ENCODE results near the gene TGFBR2.

The TGFBR2 gene

GRCh38 chr3:30608598-30608947 is 2.2 kb downstream of the TGFBR2 start:
- no peak for TF ChIP-seq CTCF (IDR thresholded peaks at IDR 0.05; ENCODE audit: borderline replicate concordance, insufficient read depth, low read depth, low read length)
- no peak overlapping the region for H3K4me3 ChIP-seq (ENCODE audit: low read depth, low read length)

DNA sequence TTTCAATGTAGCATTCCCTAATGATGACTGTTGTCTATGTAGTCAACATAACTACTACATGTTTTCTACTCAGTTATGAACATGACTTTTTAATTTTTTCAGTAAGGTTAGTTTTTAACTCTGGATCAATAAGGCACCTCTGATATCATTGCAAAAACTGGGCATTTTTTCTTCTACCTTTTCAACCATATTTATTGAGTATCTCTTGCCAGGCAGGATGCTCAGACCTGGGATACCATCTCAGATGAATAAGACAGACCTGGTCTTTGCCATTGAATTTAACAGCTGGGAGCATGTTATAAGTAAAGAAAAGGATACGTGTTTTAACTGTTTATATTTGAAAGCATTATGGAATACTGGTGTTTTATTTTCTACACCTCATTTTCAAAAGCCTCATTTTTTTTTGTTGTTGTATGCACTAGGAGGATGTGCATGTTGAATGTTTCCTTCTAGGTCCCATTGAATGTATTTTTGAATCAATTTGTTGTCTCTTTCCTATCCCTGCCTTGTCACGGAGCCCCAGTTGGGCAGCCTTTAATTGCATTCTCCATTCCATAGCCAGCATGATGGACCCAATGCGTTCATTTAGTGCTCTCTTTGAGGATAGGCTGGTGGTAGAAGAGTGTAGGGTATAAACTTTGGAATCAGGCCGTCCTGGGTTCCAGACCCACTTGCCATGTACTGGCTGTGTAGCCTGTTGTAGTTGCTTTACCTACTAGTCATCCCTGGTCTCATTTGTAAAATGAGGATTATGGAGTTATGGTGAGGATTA is 3.7 kb downstream of the TGFBR2 start:
- H3K4me3 ChIP-seq (ENCODE audit: low read depth, low read length): no peak overlapping the region
- TF ChIP-seq CTCF (IDR thresholded peaks at IDR 0.05; ENCODE audit: borderline replicate concordance, insufficient read depth, low read depth, low read length): no peak

DNA sequence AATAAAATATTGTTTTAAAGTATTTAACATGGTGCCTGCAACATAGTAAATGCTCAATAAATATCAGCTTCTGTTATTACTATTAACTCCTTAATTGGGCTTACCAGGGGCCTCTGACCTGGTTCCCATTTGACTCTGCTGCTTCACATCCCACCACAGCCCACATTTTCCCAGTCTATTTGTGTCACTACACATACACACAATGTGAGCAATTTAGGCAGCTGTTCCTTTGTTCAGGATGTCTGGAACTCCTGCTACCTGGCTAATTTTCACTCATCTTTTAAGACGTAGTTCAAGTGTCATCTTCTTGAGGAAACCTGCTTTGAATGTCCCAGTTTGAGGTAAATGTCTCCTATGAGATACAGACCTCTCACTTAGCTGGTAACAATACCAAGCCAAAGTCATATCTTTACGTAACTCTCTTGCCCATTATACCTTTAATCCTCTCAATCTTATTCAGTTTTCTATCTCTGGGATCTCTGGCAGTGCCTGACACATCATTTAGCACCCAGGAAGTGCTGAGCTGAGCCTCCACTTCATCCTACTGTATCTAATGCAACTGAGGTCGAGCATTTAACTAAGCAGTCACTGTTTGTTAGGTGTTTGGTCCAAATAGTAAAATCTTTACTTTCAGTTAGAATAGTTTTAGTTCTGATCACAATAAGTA is 4.4 kb downstream of the TGFBR2 start:
- TF ChIP-seq CTCF (IDR thresholded peaks at IDR 0.05; ENCODE audit: borderline replicate concordance, insufficient read depth, low read depth, low read length): no peak
- no peak overlapping the region for H3K4me3 ChIP-seq (ENCODE audit: low read depth, low read length)

- no peak overlapping the region for H3K4me3 ChIP-seq (ENCODE audit: low read depth, low read length)
- no peak for TF ChIP-seq CTCF (IDR thresholded peaks at IDR 0.05; ENCODE audit: borderline replicate concordance, insufficient read depth, low read depth, low read length)
Observed at GRCh38 chr3:30611613-30612436, 5.4 kb downstream of the TGFBR2 start.

DNA sequence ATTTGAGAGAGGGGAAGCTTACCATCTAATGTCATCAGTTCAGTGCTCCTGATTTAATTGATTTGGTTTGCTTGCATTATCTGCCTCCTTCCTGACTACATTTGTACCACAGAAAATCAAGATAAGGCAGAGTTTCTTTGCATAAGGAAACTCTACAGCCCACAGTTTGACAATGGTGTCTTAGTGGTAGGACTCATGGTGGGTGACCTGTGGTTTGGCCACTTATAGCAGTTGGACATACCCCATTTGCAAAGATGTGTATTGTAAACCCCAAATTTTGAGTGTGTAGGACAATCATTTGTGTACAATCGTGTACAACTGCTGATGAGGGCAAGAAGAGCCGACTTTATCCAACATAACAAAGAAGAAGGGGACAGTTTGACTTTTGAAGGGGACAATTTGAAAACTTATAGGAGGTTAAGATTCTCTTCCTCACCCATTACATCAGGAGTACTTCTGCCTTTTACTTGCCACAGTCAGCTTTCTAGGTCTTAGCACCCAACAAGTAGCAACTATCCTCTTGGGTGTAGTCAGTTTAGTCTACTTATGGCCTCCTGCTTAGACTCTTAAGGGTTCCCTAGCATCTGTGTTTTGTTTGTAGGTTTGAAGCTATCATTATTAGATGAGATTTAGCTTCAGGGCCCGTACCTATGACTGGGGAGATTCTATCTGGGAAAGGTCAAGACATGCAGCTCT is 6.2 kb downstream of the TGFBR2 start:
- no peak overlapping the region for H3K4me3 ChIP-seq (ENCODE audit: low read depth, low read length)
- no peak for TF ChIP-seq CTCF (IDR thresholded peaks at IDR 0.05; ENCODE audit: borderline replicate concordance, insufficient read depth, low read depth, low read length)

- TF ChIP-seq CTCF (IDR thresholded peaks at IDR 0.05; ENCODE audit: borderline replicate concordance, insufficient read depth, low read depth, low read length): no peak
- H3K4me3 ChIP-seq (ENCODE audit: low read depth, low read length): no peak overlapping the region
Observed at GRCh38 chr3:30613133-30613825, 6.9 kb downstream of the TGFBR2 start.
